Large intestine (tissue), 3 donors: Measurements from ENCODE around the gene NHS. TPM values are rescaled to one million over a fixed set of nuclear protein-coding genes. Genes with fewer than 3 reads are reported as not detected.
"Not testable (repeated sequence)": the region's sequence is repeated elsewhere in the genome, so short reads cannot be mapped to it uniquely, and the experiment has no call there.

Source experiments
- DNase-seq, 2 donors: peaks; one replicate each; pipeline versions ENCODE4 v3.0.0 to v3.0.0-alpha.2; 2013
- H3K27ac ChIP-seq: one replicate; pipeline ENCODE4 v1.5.1; 2013; ENCODE audit warnings: low read length
- H3K27me3 ChIP-seq: 2 replicates; pipeline ENCODE4 v1.6.1; 2013; ENCODE audit warnings: low read length; ENCODE audit not compliant: control insufficient read depth, insufficient read depth
- H3K36me3 ChIP-seq: 2 replicates; pipeline ENCODE4 v1.6.1; 2013; ENCODE audit warnings: low read length; ENCODE audit not compliant: control insufficient read depth, insufficient read depth
- H3K4me1 ChIP-seq: one replicate; pipeline ENCODE4 v1.6.1; 2013; ENCODE audit warnings: low read length; ENCODE audit not compliant: control insufficient read depth, insufficient read depth
- H3K4me3 ChIP-seq: one replicate; pipeline ENCODE4 v1.5.1; 2013; ENCODE audit warnings: low read length
- H3K9me3 ChIP-seq: one replicate; pipeline ENCODE4 v1.6.1; 2013; ENCODE audit warnings: mild to moderate bottlenecking, low read depth, low read length, moderate library complexity; ENCODE audit not compliant: control insufficient read depth
- WGBS: methylation state at CpG from one replicate; pipeline ENCODE4 v1.1.5; 2013; ENCODE audit warnings: low lambda C conversion rate; ENCODE audit not compliant: insufficient coverage; 5-methylcytosine and 5-hydroxymethylcytosine counted together
- polyA plus RNA-seq: library from polyadenylated mRNA; unstranded; fragments of 120-200 nt; gene quantifications from one replicate; pipeline ENCODE4 v1.2.1, GENCODE V29; 2013

The NHS gene
- polyA plus RNA-seq, 1 donor, result 6.6 TPM

GRCh38 chrX:17484592-17484991, 109.6 kb downstream of the NHS start:
- H3K27ac ChIP-seq, result no peak overlapping the region
- H3K9me3 ChIP-seq, result no peaks in the 10 kb centered on the region
- H3K4me3 ChIP-seq, result no peak overlapping the region
- DNase-seq, result no peak
- H3K4me1 ChIP-seq, result no peaks in the 10 kb centered on the region
- no peaks in the 10 kb centered on the region for H3K36me3 ChIP-seq
- no CpG with 5 or more reads among the region's 1 CpG for WGBS
- H3K27me3 ChIP-seq, result no peaks in the 10 kb centered on the region

- no peak for DNase-seq
- no CpG with 5 or more reads among the region's 5 CpGs for WGBS
Measured at GRCh38 chrX:17485391-17485790, 110.4 kb downstream of the NHS start.

GRCh38 chrX:17488036-17488435, 113.0 kb downstream of the NHS start:
- no peaks in the 10 kb centered on the region for H3K9me3 ChIP-seq
- WGBS, result no CpG with 5 or more reads among the region's 8 CpGs
- DNase-seq, result no peak
- no peak overlapping the region for H3K27ac ChIP-seq
- H3K27me3 ChIP-seq, result no peaks in the 10 kb centered on the region
- no peak overlapping the region for H3K4me3 ChIP-seq
- no peaks in the 10 kb centered on the region for H3K4me1 ChIP-seq
- no peaks in the 10 kb centered on the region for H3K36me3 ChIP-seq

More at GRCh38 chrX:17485391-17485790, 110.4 kb downstream of the NHS start:
- no peaks in the 10 kb centered on the region for H3K4me1 ChIP-seq
- no peaks in the 10 kb centered on the region for H3K27me3 ChIP-seq
- H3K9me3 ChIP-seq, result no peaks in the 10 kb centered on the region
- H3K36me3 ChIP-seq, result no peaks in the 10 kb centered on the region
- H3K4me3 ChIP-seq, result no peak overlapping the region
- no peak overlapping the region for H3K27ac ChIP-seq

GRCh38 chrX:17494216-17494615, 119.2 kb downstream of the NHS start:
- Histone ChIP-seq H3K27ac (no peak overlapping the region), H3K4me3 (no peak overlapping the region), H3K36me3 (no peaks in the 10 kb centered on the region), H3K4me1 (no peaks in the 10 kb centered on the region), H3K27me3 (no peaks in the 10 kb centered on the region), H3K9me3 (no peaks in the 10 kb centered on the region)
- no CpG with 5 or more reads among the region's 1 CpG for WGBS
- no peak for DNase-seq

GRCh38 chrX:17495052-17495451, 120.1 kb downstream of the NHS start:
- Histone ChIP-seq H3K27ac (no peak overlapping the region), H3K4me1 (peaks cover 3% of the 10 kb centered on the region), H3K4me3 (no peak overlapping the region), H3K36me3 (no peaks in the 10 kb centered on the region), H3K27me3 (no peaks in the 10 kb centered on the region), H3K9me3 (no peaks in the 10 kb centered on the region)
- DNase-seq, result no peak
- no CpG with 5 or more reads among the region's 2 CpGs for WGBS

GRCh38 chrX:17496407-17496806, 121.4 kb downstream of the NHS start:
- H3K27ac ChIP-seq, result no peak overlapping the region
- H3K36me3 ChIP-seq, result no peaks in the 10 kb centered on the region
- H3K27me3 ChIP-seq, result no peaks in the 10 kb centered on the region
- no peaks in the 10 kb centered on the region for H3K9me3 ChIP-seq
- no peak for DNase-seq
- no peak overlapping the region for H3K4me3 ChIP-seq
- no CpG with 5 or more reads among the region's 1 CpG for WGBS
- H3K4me1 ChIP-seq, result peaks cover 3% of the 10 kb centered on the region

- peaks cover 6% of the 10 kb centered on the region for H3K4me1 ChIP-seq
- WGBS, result no CpG with 5 or more reads among the region's 2 CpGs
- H3K4me3 ChIP-seq, result no peak overlapping the region
- H3K9me3 ChIP-seq, result no peaks in the 10 kb centered on the region
- H3K27me3 ChIP-seq, result no peaks in the 10 kb centered on the region
- no peaks in the 10 kb centered on the region for H3K36me3 ChIP-seq
- no peak for DNase-seq
- H3K27ac ChIP-seq, result no peak overlapping the region
Measured at GRCh38 chrX:17497193-17497592, 122.2 kb downstream of the NHS start.

- H3K27me3 ChIP-seq, result no peaks in the 10 kb centered on the region
- no peak overlapping the region for H3K4me3 ChIP-seq
- H3K36me3 ChIP-seq, result no peaks in the 10 kb centered on the region
- WGBS, result no CpG with 5 or more reads among the region's 5 CpGs
- peaks cover 6% of the 10 kb centered on the region for H3K4me1 ChIP-seq
- no peak overlapping the region for H3K27ac ChIP-seq
- DNase-seq, result no peak
- H3K9me3 ChIP-seq, result no peaks in the 10 kb centered on the region
Measured at GRCh38 chrX:17499512-17499911, 124.5 kb downstream of the NHS start.

- H3K4me1 ChIP-seq, result peaks cover 6% of the 10 kb centered on the region
- H3K36me3 ChIP-seq, result no peaks in the 10 kb centered on the region
- H3K9me3 ChIP-seq, result no peaks in the 10 kb centered on the region
- peak overlapping the region; percentile 12 for H3K27ac ChIP-seq
- no peaks in the 10 kb centered on the region for H3K27me3 ChIP-seq
- WGBS, result no CpG with 5 or more reads among the region's 2 CpGs
- H3K4me3 ChIP-seq, result no peak overlapping the region
- DNase-seq, result peak; percentile 69 to 85
Measured at GRCh38 chrX:17500145-17500579, 125.2 kb downstream of the NHS start.

- no peaks in the 10 kb centered on the region for H3K9me3 ChIP-seq
- H3K27me3 ChIP-seq, result no peaks in the 10 kb centered on the region
- no CpG with 5 or more reads among the region's 6 CpGs for WGBS
- H3K36me3 ChIP-seq, result no peaks in the 10 kb centered on the region
- no peak overlapping the region for H3K4me3 ChIP-seq
- H3K27ac ChIP-seq, result no peak overlapping the region
- no peak for DNase-seq
- H3K4me1 ChIP-seq, result peaks cover 6% of the 10 kb centered on the region
Measured at GRCh38 chrX:17501746-17502145, 126.7 kb downstream of the NHS start.

GRCh38 chrX:17506352-17506751, 131.4 kb downstream of the NHS start:
- H3K4me1 ChIP-seq, DNase-seq, H3K27me3 ChIP-seq, H3K36me3 ChIP-seq, H3K9me3 ChIP-seq, H3K27ac ChIP-seq, H3K4me3 ChIP-seq: not testable (repeated sequence)
- no CpG with 5 or more reads among the region's 3 CpGs for WGBS
